Fibroblast of villous mesenchyme (primary cell): Measurements from ENCODE around the gene TAF10. TPM values are rescaled to one million over a fixed set of nuclear protein-coding genes. Genes with fewer than 3 reads are reported as not detected.

Experiments used
- DNase-seq: peaks from one replicate; pipeline ENCODE4 v3.0.0-alpha.2; 2010; ENCODE audit warnings: low read depth
- H3K4me3 ChIP-seq: 2 replicates; pipeline ENCODE4 v1.5.1; 2011; ENCODE audit warnings: low read depth, mild to moderate bottlenecking, low read length
- CTCF ChIP-seq: IDR thresholded peaks from 2 replicates; pipeline ENCODE4 v1.5.1; 2012; ENCODE audit warnings: low read depth, mild to moderate bottlenecking, low read length; ENCODE audit not compliant: insufficient read depth
- total RNA-seq: library from RNA; depleted of rRNA; stranded (reverse); fragments of >200 nt; gene quantifications from 2 replicates; pipeline ENCODE4 v1.2.3, GENCODE V29; 2012

Gene TAF10
- total RNA-seq, 1 donor = 28.9 TPM

- no peak for DNase-seq
- H3K4me3 ChIP-seq = no peak overlapping the region
- no peak for TF ChIP-seq CTCF
Measured at GRCh38 chr11:6608726-6609501, 3.1 kb downstream of the TAF10 start.

- no peak overlapping the region for H3K4me3 ChIP-seq
- TF ChIP-seq CTCF = no peak
- DNase-seq = no peak
Measured at GRCh38 chr11:6608011-6608410, 4.0 kb downstream of the TAF10 start.

GRCh38 chr11:6607190-6607795, 4.7 kb downstream of the TAF10 start:
- no peak for TF ChIP-seq CTCF
- H3K4me3 ChIP-seq = peak overlapping the region; percentile 24
- DNase-seq = no peak

GRCh38 chr11:6606471-6607189, 5.4 kb downstream of the TAF10 start:
- H3K4me3 ChIP-seq = peak overlapping the region; percentile 36
- TF ChIP-seq CTCF = no peak
- DNase-seq = peak; percentile 94

- no peak for TF ChIP-seq CTCF
- no peak for DNase-seq
- H3K4me3 ChIP-seq = peak overlapping the region; percentile 98
Measured at GRCh38 chr11:6604790-6605189, 7.2 kb downstream of the TAF10 start.

GRCh38 chr11:6604081-6604626, 7.9 kb downstream of the TAF10 start:
- TF ChIP-seq CTCF = peak; percentile 25
- peak; percentile 80 for DNase-seq
- peak overlapping the region; percentile 98 for H3K4me3 ChIP-seq
